ENCODE data around the gene FCN2. TPM values are rescaled to one million over a fixed set of nuclear protein-coding genes. Genes with fewer than 3 reads are reported as not detected.

FCN2 gene
- polyA plus RNA-seq, 1 of the 3 experiments (the other 2 are of a cell fraction), result not detected

- no peaks in the 10 kb centered on the region for H4K20me1 ChIP-seq (ENCODE audit: insufficient read depth)
- H3K4me3 ChIP-seq (ENCODE audit: low read depth in 2 of 2, low read length in 1 of 2), result no peak overlapping the region
- no peak overlapping the region for H3K9ac ChIP-seq
- H3K9me2 ChIP-seq, result no peaks in the 10 kb centered on the region
- no peaks in the 10 kb centered on the region for H3K36me3 ChIP-seq (replicated peaks in 1 of 2; ENCODE audit: control insufficient read depth in 1 of 2, insufficient read depth in 2 of 2, low read length in 1 of 2)
- POLR2A ChIA-PET, result no interaction called here
- H3K27me3 ChIP-seq (ENCODE audit: insufficient read depth), result no peaks in the 10 kb centered on the region
- WGBS (ENCODE audit: low lambda C conversion rate), result 55% methylated on average over 14 of the region's 14 CpGs
- no peak overlapping the region for H2AFZ ChIP-seq (ENCODE audit: low read depth)
- H3K79me2 ChIP-seq (ENCODE audit: insufficient read depth), result no peaks in the 10 kb centered on the region
- CTCF ChIA-PET, result interaction anchor here (1.1 to 1.5 kb wide), 2 partner anchors 11 to 24 kb away, joined by 3 read pairs; no protein-coding TSS in a partner anchor
- H3K4me2 ChIP-seq, result no peak overlapping the region
- no peak overlapping the region for H3K27ac ChIP-seq (ENCODE audit: low read depth in 2 of 2, low read length in 1 of 2)
- no peak for DNase-seq
- H3K9me3 ChIP-seq, result no peaks in the 10 kb centered on the region
- no peaks in the 10 kb centered on the region for H3K4me1 ChIP-seq (ENCODE audit: control insufficient read depth in 1 of 2, insufficient read depth in 2 of 2, low read depth in 1 of 2, low read length in 1 of 2)
- TF ChIP-seq MAX (IDR thresholded peaks at IDR 0.05; ENCODE audit: low read depth) (no peak), FOSL2 (IDR thresholded peaks at IDR 0.05; ENCODE audit: borderline replicate concordance, low read depth) (no peak), IRF3 (IDR thresholded peaks at IDR 0.05; ENCODE audit: low read depth, low read length) (no peak), PBX3 (IDR thresholded peaks at IDR 0.05) (no peak), REST (IDR thresholded peaks at IDR 0.05; ENCODE audit: low read depth, low read length) (no peak), YY1 (IDR thresholded peaks at IDR 0.05; ENCODE audit: low read depth) (no peak), MXI1 (IDR thresholded peaks at IDR 0.05; ENCODE audit: low read depth, low read length) (no peak), ELF1 (IDR thresholded peaks at IDR 0.05) (no peak), USF2 (IDR thresholded peaks at IDR 0.05; ENCODE audit: borderline replicate concordance, low read depth, low read length) (no peak), SIN3A (IDR thresholded peaks at IDR 0.05; ENCODE audit: borderline replicate concordance, low read depth, low read length) (no peak), GABPA (IDR thresholded peaks at IDR 0.05; ENCODE audit: low read depth) (no peak), RXRA (IDR thresholded peaks at IDR 0.05; ENCODE audit: borderline replicate concordance, low read depth) (no peak), CTCF (IDR thresholded peaks at IDR 0.05) (no peak), EZH2phosphoT487 (IDR thresholded peaks at IDR 0.05; ENCODE audit: borderline replicate concordance, low read depth) (no peak)
- no peaks in the 10 kb centered on the region for H3F3A ChIP-seq (replicated peaks; ENCODE audit: insufficient read depth)
Measured at GRCh38 chr9:134922066-134922931, 41.7 kb downstream of the FCN2 start.
